NK-92 (cell line): ENCODE data around the gene KIDINS220.

Source experiments
- DNase-seq: peaks from one replicate; lab custom pipeline; 2025; ENCODE audit not compliant: unreplicated experiment; lab: John Stamatoyannopoulos, UW

KIDINS220 gene

DNA sequence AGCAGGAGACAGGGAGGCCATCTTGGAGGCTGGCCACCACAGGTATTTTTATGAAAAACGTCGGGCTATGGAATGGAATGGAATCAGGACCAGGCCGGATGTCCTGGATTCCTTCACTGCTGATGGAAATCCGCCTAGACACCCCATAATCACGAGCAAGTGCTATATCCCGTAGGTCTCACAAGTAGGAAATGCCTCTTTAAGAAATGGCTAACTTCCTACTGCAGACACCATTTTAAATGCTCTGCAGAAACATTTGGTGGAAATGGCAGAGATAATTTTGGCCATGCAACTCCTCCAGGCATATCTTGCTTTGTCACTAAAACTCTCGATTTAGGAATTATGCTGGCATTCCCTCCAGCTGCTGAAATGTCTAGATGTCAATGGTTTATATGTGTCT lies 137.6 kb downstream of the KIDINS220 start:
- no peak for DNase-seq

DNA sequence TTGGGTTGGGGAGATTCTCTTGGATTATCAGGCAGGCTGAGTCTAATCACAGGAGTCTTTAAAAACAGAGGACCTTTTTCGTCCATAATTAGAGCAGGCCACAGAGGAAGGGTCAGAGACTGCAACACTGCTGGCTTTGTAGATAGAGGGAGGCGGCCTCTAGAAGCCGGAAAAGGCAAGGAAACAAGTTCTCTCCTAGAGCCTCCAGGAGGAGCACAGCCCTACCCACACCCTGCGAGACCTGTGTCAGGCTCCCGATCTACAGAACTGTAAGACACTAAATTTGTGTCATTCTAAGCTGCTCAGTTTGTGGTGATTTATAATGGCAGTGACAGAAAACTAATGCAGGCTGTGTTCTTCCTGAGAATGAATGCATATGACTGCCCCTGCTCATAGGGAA lies 140.2 kb downstream of the KIDINS220 start:
- no peak for DNase-seq

DNA sequence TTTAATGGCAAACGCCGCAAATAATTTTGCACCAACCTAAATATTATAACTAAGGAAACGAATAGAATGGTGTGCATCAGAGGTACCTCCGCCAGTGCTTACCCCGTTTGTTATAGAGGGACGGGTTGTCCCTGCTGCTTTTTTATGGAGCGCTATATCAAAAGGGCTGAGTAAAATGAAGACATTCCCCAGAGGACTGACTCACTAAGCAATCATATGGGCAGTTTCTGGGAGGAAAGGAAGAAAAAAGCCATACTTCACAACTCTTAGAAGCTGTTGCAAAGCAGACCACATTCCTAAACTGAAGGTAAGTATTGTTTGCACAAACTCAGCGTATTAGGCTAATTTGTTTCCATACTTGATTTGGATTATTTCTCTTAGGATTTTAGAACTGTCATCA lies 142.7 kb downstream of the KIDINS220 start:
- DNase-seq = no peak

DNA sequence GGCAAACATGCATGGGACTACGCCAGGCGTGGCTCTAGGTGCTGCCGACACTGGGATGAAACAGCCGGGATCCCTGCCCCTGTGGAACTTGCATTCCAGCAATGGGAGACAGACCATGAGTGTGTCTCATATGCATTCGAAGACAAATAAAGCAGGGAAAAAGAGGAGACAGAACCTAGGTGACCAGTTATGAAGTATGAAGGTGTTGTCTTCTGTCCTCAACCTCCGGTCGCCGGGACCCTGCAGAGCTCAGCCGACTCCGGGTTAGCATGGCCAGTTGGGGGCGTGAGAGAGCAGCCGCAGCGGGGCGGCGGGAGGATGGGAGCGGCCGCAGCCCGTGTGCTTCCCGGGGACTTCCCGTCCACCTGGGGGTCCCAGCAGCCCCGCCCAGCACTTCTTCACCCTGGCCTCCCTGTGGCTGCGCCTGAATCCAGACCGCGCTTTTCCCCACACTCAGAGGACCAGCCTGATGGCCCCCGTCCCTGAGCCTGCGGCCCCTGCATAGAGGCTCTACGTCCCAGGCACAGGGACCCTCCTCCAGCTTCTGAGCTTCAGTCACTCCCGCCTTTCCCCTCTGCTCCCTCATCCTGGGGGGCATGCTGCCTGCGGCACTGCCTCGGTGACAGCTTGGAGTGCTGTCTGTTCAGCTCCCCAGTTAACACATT lies 144.1 kb downstream of the KIDINS220 start:
- DNase-seq = no peak

DNA sequence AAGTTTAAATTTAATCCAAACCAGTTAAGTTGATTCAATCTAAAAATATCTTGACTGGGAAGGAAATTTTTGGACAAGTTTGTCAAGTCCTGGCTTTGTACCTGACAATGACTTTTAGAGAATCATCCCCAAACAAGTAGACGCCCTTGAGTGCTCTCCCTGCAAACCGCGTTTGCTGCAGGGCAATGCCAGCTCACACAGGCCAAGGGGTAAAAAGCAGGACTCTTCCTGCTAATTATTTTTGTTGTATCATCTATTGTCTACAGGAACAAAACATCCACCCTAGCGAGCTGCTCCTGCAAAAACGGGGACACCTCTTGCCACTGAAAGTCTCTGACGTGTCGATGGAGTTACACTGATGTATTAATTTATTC lies 144.6 kb downstream of the KIDINS220 start:
- no peak for DNase-seq

DNA sequence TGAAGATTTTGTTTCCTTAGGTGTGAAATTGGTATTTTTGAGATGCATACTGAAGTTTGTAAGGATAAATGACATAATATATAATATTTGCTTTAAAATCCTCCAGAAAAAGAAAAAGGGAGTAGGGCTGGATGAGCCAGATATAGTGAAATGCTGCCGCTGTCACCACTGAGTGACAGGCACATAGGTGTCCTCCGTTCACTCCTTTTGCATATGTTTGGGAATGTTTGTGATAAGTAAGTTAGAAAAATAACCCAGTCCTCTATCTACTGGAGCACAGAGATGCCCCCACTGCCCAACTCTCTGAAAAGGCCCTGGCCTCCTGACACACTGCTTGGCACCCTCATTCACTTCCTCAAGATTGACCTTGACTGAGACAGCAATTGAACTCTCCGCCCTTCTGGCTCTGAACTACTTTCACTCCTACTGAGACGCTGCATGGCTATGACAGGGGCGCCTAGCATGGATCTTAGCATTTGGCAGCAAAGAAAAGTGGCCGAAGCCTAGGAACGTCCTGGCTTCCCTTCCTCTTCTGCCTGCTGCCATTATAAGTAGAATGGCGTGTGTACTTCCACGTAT lies 145.5 kb downstream of the KIDINS220 start:
- no peak for DNase-seq

DNA sequence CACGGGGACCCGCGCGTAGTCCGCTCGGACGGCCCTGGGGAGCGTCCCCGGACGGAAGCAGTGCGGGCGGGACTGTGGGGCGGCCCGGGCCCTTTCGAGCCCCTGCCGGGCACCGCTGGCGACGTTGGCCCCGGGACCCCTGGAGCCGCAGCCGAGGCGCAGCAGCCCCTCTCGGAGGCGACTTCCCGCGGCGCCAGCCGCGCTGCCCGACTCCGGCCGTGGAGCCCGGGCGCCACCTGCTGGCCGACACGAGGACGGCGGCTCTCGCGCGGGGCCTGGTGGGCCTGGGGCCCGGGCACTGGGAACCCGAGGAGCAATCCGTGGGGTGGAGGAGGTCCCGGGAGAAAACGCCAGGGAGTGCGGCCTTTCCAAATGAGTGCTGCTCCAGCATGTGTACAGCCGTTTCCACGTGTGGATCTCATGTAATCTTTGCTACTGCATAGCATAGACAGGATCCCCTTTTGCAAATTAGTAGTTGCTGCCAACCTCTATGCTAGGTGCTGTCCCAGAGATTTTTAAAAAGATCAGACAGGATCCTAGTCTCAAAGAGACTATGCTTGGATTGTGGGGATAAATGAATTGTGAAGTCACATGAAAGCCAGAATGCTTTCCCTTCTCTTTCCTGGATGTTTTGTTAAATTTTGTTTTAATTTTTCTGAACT lies 151.6 kb downstream of the KIDINS220 start:
- DNase-seq = no peak

DNA sequence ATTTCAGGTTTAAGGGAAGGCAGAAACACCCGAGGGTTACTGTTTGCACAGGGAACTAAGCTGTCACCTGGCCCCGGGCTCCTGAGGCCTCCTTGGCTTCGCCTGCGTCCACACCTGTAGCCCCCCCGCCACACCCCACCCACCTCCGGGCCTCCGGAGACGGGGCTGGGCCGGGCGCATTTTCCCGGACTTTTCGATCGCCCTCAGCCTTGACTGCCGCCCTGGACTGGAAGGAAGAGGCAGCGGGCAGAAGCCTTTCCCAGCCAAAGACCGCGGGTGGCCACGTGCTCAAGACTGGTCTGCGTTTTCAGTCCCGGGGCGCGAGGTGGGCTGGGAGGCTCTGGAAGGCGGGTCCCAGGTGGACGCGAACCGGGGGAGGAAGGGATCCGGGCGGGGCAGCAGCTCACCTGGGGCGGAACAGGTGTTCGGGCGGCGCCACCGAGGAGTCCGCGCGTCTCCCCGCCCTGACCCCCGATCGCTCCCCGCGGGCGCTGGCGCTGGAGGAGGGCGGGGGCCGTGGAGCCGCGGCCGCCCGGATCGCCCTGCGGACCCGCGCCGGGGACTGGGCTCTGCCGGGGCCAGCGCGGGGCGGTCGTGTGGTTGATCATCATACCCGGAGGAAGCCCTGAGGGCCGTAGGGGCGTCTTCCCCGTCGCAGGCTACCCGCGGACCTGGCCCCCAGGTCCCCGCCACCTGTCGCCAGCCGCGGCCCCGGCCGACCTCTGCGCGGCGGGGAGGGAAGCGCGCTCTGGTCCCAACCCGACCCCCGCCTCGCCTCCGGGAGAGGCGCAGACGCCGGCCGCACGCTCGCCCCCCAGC lies 152.3 kb downstream of the KIDINS220 start:
- no peak for DNase-seq

DNA sequence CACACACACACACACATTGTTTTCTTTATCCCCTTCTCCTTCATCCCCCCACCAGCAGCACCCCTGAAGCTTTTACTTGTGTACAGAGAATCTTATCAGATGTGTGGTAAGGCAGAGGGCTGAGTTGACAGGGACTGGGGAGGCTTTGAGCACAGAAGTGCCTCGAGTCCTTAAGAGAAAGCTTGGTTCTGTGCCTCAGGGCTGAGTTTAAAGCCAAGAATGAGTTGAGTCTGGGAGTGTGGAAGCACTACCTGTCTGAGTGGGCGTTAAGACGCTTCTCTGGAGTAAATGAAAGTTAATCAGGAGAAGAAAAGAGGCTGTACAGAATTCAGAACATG lies 152.9 kb downstream of the KIDINS220 start:
- no peak for DNase-seq

DNA sequence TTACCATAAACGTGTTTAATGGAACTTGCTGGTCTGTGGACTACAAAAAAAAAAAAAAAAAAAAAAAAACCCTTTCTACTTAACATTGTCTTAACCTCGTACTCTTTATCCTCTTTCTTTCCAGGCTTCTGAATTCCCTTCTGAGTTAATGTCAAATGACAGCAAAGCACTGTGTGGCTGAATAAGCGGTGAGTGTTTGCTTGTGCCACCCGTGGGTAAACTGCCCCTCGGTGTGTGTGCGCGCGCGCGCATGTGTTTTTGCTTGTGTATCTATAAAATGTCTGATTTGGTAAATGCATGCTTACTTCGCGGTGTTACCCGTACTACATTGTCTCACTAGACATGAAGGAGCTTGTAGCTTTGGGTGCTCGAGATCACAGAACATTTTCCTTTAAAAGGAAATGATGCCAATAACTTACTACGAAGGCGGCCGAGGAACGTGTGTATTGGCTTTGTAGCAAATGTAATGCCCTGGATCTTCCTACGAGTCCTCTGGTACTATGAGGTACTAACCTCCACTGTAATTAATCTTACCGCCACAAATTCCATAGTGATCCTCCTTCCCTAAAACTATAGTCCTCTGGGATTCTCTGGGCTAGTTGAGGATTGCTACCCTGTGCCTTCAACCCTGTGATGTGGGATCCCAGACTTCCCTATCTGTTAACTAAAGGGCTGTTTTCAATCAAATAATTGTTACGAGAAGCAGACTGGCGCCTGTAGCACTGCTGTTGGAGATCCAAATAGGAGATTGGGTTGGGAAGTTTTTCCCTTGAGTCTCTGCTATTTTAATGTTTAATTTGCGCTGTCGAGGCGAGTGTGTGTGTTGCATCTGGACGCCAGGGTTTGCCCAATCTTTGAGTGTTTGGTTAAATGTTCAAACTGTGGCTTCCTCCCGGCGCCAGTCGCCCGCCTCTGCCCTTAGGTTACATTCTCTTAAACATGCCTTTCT lies 154.4 kb downstream of the KIDINS220 start:
- no peak for DNase-seq

DNA sequence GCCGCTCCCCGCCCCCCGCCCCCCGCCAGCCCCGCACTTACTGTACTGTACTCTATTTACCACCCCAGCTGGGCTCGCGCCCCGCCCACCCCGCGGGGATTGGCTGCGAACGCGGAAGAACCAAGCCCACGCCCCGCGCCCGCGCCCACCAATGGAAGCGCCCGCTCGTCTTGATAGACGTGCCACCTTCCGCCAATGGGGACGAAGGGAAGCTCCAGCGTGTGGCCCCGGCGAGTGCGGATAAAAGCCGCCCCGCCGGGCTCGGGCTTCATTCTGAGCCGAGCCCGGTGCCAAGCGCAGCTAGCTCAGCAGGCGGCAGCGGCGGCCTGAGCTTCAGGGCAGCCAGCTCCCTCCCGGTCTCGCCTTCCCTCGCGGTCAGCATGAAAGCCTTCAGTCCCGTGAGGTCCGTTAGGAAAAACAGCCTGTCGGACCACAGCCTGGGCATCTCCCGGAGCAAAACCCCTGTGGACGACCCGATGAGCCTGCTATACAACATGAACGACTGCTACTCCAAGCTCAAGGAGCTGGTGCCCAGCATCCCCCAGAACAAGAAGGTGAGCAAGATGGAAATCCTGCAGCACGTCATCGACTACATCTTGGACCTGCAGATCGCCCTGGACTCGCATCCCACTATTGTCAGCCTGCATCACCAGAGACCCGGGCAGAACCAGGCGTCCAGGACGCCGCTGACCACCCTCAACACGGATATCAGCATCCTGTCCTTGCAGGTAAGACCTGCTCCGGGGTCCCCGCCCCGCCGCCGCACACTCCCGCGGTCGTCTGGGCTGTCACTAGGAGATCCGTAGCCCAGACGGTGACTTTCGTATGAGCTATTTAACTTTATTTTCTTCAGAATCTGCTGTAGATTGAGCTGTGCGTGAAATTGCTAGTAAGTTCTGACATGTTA lies 155.4 kb downstream of the KIDINS220 start, which contains the start of gene ID2:
TSS of gene ID2 (plus strand) at position 271 of the 907 bp plus-strand sequence. CDS start at position 381, 110 bp downstream.
- DNase-seq = peak; percentile 77

DNA sequence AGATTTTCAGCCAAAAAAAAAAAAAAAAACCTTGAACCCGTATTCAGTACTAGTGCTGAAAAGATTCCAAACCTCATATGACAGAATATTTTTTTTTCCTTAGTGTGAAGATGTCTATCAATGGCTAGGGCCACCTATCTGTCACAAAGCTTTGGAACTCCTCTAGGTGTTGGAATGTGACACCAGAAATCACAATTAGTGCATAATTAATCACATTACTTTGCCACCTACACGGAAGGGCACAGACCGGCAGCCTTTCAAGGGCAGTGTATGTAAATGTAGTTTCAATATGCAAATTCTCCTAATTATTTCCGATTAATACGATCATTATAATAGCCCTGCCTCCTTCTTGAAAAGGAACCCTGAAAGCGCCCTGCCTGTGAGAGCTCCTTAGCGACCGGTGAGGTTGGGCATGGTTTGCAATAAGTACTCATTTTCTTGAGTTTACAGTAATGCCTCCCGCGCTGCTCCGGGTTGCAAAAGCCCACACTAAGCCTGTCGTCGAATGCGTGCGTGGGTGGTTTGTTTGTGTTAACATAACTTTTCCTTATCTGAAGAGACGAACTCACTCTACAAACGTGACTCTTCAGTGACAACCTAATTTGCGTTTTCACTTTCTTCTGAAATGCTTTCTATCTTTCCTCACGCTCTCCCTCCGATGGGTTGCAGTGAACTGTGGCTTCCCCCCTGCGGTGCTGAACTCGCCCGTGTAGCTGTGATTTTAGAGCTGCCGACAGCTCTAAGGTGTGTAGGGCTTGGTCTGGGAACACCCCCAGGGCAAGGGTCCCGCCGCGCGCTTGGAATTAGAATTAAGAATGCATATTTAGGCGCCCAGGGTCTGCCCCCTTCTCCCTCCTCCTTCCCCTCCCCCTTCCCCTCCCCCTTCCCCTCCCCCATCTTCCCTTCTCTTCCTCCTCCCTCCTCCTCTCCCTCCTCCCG lies 156.3 kb downstream of the KIDINS220 start:
- DNase-seq = no peak

DNA sequence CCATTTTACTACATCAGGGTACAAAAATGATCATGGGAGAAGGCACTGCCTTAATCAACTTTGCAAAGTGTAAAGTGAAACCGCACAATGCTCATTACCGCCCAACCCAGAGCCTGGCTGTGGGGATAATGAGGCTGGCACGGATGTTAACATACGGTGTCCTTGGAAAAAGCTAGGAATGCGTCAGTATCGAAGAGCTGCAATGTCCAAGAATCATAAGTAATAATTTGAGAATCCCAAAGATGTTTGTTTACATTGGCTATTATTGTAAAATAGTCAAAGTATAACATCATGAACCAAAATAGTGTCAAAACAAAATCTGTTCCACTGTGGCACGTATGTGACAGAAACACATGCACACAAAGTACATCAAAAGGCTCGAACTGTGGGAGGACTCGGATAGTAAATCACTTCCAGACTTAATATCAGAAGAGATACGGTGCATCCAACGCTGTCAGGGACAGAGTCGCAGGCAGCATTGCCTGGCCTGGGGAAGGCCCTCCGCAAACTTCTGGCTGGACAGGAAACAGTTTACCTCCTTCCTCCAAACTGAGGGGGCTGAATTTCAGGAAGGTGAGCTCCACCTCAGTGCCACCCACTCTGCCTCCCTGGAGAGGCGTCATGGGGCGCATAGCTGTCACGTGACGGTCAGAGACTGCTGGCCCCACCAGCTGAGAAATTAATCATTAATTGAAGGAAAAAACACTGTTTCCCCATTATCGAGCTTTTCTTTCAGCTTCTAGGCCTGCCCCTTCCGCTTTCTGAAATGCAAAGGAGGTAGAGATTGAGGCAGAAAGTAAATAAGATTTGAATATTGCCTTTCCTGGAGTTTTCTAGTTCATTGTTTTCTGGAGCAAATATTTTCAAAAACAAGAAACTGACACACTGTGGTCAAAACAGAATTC lies 157.3 kb downstream of the KIDINS220 start:
- no peak for DNase-seq

DNA sequence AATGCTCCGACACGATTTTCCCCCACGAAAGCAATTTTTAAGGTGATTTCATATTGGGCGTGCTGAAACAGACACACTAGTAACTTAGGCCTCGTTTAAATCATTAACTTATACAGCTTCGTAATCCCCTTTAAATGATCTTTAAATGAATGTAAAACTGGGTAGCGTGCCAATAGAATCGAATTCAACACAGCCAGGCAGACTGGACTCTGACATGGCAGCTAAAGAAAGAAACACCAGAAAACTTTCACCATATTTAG lies 157.9 kb downstream of the KIDINS220 start:
- DNase-seq = no peak
